HepG2 (cell line): ENCODE measurements around the gene GDI1. TPM values are rescaled to one million over a fixed set of nuclear protein-coding genes. Genes with fewer than 3 reads are reported as not detected.

ENCODE experiments used
- CBX2 ChIP-seq, 2 experiments: fragments of 200-600 bp in 1 of 2; sonication (generic); formaldehyde crosslinking in 1 of 2; IDR thresholded peaks; 2 replicates each; pipeline versions ENCODE4 v1.7.0 to v1.8.1; 2018 to 2022; ENCODE audit warnings: low read depth in 2 of 2, low read length in 1 of 2, mild to moderate bottlenecking in 1 of 2, missing genetic modification reagents in 1 of 2
- ELF4 ChIP-seq: sonication (generic); formaldehyde crosslinking; IDR thresholded peaks from 2 replicates; pipeline ENCODE4 v1.5.0; 2020; ENCODE audit warnings: missing genetic modification reagents, mild to moderate bottlenecking, moderate library complexity, borderline replicate concordance
- FOXM1 ChIP-seq: sonication (generic); formaldehyde crosslinking; IDR thresholded peaks from 2 replicates; pipeline ENCODE4 v1.5.0; 2020; ENCODE audit warnings: missing genetic modification reagents
- POLR2G ChIP-seq: fragments of 200-400 bp; formaldehyde crosslinking; IDR thresholded peaks from 2 replicates; pipeline ENCODE4 v1.6.1; 2018; ENCODE audit warnings: mild to moderate bottlenecking, low read depth, low read length, moderate library complexity
- SALL2 ChIP-seq: sonication (generic); formaldehyde crosslinking; IDR thresholded peaks from 2 replicates; pipeline ENCODE4 v1.8.1; 2023; ENCODE audit warnings: mild to moderate bottlenecking, missing genetic modification reagents, inconsistent platforms
- SP140L ChIP-seq: sonication (generic); formaldehyde crosslinking; IDR thresholded peaks from 2 replicates; pipeline ENCODE4 v1.4.0; 2020; ENCODE audit warnings: missing genetic modification reagents, borderline replicate concordance
- ZBTB39 ChIP-seq: sonication (generic); formaldehyde crosslinking; IDR thresholded peaks from 2 replicates; pipeline ENCODE4 v1.5.0; 2020; ENCODE audit warnings: missing genetic modification reagents
- ZNF577 ChIP-seq: sonication (generic); formaldehyde crosslinking; IDR thresholded peaks from 2 replicates; pipeline ENCODE4 v1.4.0; 2020; ENCODE audit warnings: mild to moderate bottlenecking, low read depth, missing genetic modification reagents, borderline replicate concordance
- polyA plus RNA-seq, 8 experiments: library from polyadenylated mRNA; depleted of rRNA in 3 of 8; stranded (reverse) in 7 of 8; unstranded in 1 of 8; fragments of >200 nt; fragmentation: Illumina TruSeq in 4 of 8; extraction: Trizol in 4 of 8; gene quantifications; 2 replicates each; pipeline versions ENCODE4 v1.2.1 to v1.2.3, GENCODE V29; 2011 to 2016; ENCODE audit warnings: low read depth in 4 of 8, missing spikeins in 1 of 8, mixed read lengths in 1 of 8; ENCODE audit not compliant: insufficient read depth in 1 of 8
- total RNA-seq, 5 experiments: library from RNA; depleted of rRNA; stranded (reverse); fragments of >200 nt; fragmentation: Illumina TruSeq; extraction: Trizol; gene quantifications; 2 replicates each; pipeline ENCODE4 v1.2.3, GENCODE V29; 2016; ENCODE audit warnings: low read depth in 1 of 5
- TF ChIP-seq, protein P1 (sequence below): sonication (generic); formaldehyde crosslinking; IDR thresholded peaks from 2 replicates; pipeline ENCODE4 v1.5.1; 2020; ENCODE audit warnings: mild to moderate bottlenecking, missing genetic modification reagents, moderate library complexity
- TF ChIP-seq, protein P2 (sequence below): sonication (generic); formaldehyde crosslinking; IDR thresholded peaks from 2 replicates; pipeline ENCODE4 v1.8.1; 2023; ENCODE audit warnings: mild to moderate bottlenecking, missing genetic modification reagents
- TF ChIP-seq, protein P3 (sequence below): sonication (generic); formaldehyde crosslinking; IDR thresholded peaks from 2 replicates; pipeline ENCODE4 v1.5.1; 2020; ENCODE audit warnings: mild to moderate bottlenecking, missing genetic modification reagents
- TF ChIP-seq, protein P4 (sequence below): sonication (generic); formaldehyde crosslinking; IDR thresholded peaks from 2 replicates; pipeline ENCODE4 v1.4.0; 2020; ENCODE audit warnings: mild to moderate bottlenecking, missing genetic modification reagents
- TF ChIP-seq, protein P5 (sequence below), 2 experiments: sonication (generic) in 1 of 2; formaldehyde crosslinking in 1 of 2; IDR thresholded peaks; 2 replicates each; pipeline versions ENCODE4 v1.5.1 to v1.6.1; 2011 to 2020; ENCODE audit warnings: borderline replicate concordance in 1 of 2, low read depth in 1 of 2, low read length in 1 of 2, mild to moderate bottlenecking in 1 of 2, missing genetic modification reagents in 1 of 2, moderate library complexity in 1 of 2

The GDI1 gene
- total and polyA plus RNA-seq, 2 of the 13 experiments (the other 11 are each of a cell fraction or from before 2014, with no cell fraction given) = 17.4 to 105 TPM

GRCh38 chrX:154428176-154429171 lies 8.5 kb upstream of the GDI1 start, which contains the start of gene ATP6AP1 (continued):
- TF ChIP-seq CBX2 (IDR thresholded peaks at IDR 0.05; ENCODE audit: low read depth, low read length) (no peak), CBX2 (CRISPR knock-in tag; IDR thresholded peaks at IDR 0.05; ENCODE audit: low read depth) (no peak), ELF4 (CRISPR knock-in tag) (no peak), ZBTB39 (CRISPR knock-in tag) (no peak), FOXM1 (CRISPR knock-in tag) (no peak), SP140L (CRISPR knock-in tag) (no peak), SALL2 (CRISPR knock-in tag) (no peak), POLR2G (peak; percentile 50; the same call in 1 of the 2 replicates), ZNF577 (CRISPR knock-in tag) (no peak)
- TF ChIP-seq, protein P1, sequence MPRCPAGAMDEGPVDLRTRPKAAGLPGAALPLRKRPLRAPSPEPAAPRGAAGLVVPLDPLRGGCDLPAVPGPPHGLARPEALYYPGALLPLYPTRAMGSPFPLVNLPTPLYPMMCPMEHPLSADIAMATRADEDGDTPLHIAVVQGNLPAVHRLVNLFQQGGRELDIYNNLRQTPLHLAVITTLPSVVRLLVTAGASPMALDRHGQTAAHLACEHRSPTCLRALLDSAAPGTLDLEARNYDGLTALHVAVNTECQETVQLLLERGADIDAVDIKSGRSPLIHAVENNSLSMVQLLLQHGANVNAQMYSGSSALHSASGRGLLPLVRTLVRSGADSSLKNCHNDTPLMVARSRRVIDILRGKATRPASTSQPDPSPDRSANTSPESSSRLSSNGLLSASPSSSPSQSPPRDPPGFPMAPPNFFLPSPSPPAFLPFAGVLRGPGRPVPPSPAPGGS (CRISPR knock-in tag) = no peak
- TF ChIP-seq, protein P2, sequence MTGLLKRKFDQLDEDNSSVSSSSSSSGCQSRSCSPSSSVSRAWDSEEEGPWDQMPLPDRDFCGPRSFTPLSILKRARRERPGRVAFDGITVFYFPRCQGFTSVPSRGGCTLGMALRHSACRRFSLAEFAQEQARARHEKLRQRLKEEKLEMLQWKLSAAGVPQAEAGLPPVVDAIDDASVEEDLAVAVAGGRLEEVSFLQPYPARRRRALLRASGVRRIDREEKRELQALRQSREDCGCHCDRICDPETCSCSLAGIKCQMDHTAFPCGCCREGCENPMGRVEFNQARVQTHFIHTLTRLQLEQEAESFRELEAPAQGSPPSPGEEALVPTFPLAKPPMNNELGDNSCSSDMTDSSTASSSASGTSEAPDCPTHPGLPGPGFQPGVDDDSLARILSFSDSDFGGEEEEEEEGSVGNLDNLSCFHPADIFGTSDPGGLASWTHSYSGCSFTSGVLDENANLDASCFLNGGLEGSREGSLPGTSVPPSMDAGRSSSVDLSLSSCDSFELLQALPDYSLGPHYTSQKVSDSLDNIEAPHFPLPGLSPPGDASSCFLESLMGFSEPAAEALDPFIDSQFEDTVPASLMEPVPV (CRISPR knock-in tag) = no peak
- TF ChIP-seq, protein P3, sequence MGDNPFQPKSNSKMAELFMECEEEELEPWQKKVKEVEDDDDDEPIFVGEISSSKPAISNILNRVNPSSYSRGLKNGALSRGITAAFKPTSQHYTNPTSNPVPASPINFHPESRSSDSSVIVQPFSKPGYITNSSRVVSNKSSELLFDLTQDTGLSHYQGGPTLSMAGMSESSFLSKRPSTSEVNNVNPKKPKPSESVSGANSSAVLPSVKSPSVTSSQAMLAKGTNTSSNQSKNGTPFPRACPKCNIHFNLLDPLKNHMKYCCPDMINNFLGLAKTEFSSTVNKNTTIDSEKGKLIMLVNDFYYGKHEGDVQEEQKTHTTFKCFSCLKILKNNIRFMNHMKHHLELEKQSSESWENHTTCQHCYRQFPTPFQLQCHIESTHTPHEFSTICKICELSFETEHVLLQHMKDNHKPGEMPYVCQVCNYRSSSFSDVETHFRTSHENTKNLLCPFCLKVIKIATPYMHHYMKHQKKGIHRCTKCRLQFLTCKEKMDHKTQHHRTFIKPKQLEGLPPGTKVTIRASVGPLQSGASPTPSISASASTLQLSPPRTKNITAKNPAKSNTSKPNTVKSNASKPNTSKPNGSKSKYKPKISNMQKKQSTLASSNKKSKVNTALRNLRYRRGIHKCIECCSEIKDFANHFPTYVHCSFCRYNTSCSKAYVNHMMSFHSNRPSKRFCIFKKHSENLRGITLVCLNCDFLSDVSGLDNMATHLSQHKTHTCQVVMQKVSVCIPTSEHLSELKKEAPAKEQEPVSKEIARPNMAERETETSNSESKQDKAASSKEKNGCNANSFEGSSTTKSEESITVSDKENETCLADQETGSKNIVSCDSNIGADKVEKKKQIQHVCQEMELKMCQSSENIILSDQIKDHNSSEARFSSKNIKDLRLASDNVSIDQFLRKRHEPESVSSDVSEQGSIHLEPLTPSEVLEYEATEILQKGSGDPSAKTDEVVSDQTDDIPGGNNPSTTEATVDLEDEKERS = no peak
- TF ChIP-seq, protein P4, sequence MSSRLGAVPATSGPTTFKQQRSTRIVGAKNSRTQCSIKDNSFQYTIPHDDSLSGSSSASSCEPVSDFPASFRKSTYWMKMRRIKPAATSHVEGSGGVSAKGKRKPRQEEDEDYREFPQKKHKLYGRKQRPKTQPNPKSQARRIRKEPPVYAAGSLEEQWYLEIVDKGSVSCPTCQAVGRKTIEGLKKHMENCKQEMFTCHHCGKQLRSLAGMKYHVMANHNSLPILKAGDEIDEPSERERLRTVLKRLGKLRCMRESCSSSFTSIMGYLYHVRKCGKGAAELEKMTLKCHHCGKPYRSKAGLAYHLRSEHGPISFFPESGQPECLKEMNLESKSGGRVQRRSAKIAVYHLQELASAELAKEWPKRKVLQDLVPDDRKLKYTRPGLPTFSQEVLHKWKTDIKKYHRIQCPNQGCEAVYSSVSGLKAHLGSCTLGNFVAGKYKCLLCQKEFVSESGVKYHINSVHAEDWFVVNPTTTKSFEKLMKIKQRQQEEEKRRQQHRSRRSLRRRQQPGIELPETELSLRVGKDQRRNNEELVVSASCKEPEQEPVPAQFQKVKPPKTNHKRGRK = no peak
- TF ChIP-seq, protein P5, sequence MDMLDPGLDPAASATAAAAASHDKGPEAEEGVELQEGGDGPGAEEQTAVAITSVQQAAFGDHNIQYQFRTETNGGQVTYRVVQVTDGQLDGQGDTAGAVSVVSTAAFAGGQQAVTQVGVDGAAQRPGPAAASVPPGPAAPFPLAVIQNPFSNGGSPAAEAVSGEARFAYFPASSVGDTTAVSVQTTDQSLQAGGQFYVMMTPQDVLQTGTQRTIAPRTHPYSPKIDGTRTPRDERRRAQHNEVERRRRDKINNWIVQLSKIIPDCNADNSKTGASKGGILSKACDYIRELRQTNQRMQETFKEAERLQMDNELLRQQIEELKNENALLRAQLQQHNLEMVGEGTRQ (IDR thresholded peaks at IDR 0.05; ENCODE audit: low read depth, low read length) = peak; percentile 47; the same call in 1 of the 2 replicates
- TF ChIP-seq, protein P5 (CRISPR knock-in tag; IDR thresholded peaks at IDR 0.05; ENCODE audit: borderline replicate concordance) = peak; percentile 83
